HepG2 (cell line): Measurements from ENCODE around the gene ARL11. TPM values are rescaled to one million over a fixed set of nuclear protein-coding genes. Genes with fewer than 3 reads are reported as not detected.

Source experiments
- FOXK2 ChIP-seq: fragments of 450-650 bp; IDR thresholded peaks from 2 replicates; pipeline ENCODE4 v1.6.1; 2016
- HDAC1 ChIP-seq: sonication (generic); formaldehyde crosslinking; IDR thresholded peaks from 2 replicates; pipeline ENCODE4 v1.5.1; 2020; ENCODE audit warnings: mild to moderate bottlenecking, missing genetic modification reagents
- JUND ChIP-seq: sonication (generic); formaldehyde crosslinking; IDR thresholded peaks from 2 replicates; pipeline ENCODE4 v1.8.0; 2022; ENCODE audit warnings: mild to moderate bottlenecking, missing genetic modification reagents
- NFYC ChIP-seq: IDR thresholded peaks from 2 replicates; pipeline ENCODE4 v1.6.1; 2016; ENCODE audit warnings: missing genetic modification reagents, missing compliant biosample characterization
- NR3C1 ChIP-seq: sonication (generic); formaldehyde crosslinking; IDR thresholded peaks from 2 replicates; pipeline ENCODE4 v1.4.0; 2020; ENCODE audit warnings: missing genetic modification reagents
- PLSCR1 ChIP-seq: sonication (generic); formaldehyde crosslinking; IDR thresholded peaks from 2 replicates; pipeline ENCODE4 v1.5.0; 2020; ENCODE audit warnings: missing genetic modification reagents, mild to moderate bottlenecking, borderline replicate concordance
- SAP130 ChIP-seq: IDR thresholded peaks from 2 replicates; pipeline ENCODE4 v1.6.1; 2016; ENCODE audit warnings: low read depth
- SNAPC5 ChIP-seq: sonication (generic); formaldehyde crosslinking; IDR thresholded peaks from 2 replicates; pipeline ENCODE4 v1.8.1; 2023; ENCODE audit warnings: mild to moderate bottlenecking, missing genetic modification reagents, borderline replicate concordance
- XRCC5 ChIP-seq: fragments of 200-400 bp; formaldehyde crosslinking; optimal IDR thresholded peaks from 2 replicates; pipeline ENCODE3; 2017; ENCODE audit warnings: mild to moderate bottlenecking, low read length
- ZBTB25 ChIP-seq: IDR thresholded peaks from 2 replicates; pipeline ENCODE4 v1.6.1; 2018; ENCODE audit warnings: missing genetic modification reagents
- ZNF143 ChIP-seq: sonication (generic); formaldehyde crosslinking; IDR thresholded peaks from 2 replicates; pipeline ENCODE4 v1.4.0; 2020; ENCODE audit warnings: missing genetic modification reagents
- ZSCAN9 ChIP-seq: IDR thresholded peaks from 2 replicates; pipeline ENCODE4 v1.6.1; 2016; ENCODE audit warnings: borderline replicate concordance
- polyA plus RNA-seq, 8 experiments: library from polyadenylated mRNA; depleted of rRNA in 3 of 8; stranded (reverse) in 7 of 8; unstranded in 1 of 8; fragments of >200 nt; fragmentation: Illumina TruSeq in 4 of 8; extraction: Trizol in 4 of 8; gene quantifications; 2 replicates each; pipeline versions ENCODE4 v1.2.1 to v1.2.3, GENCODE V29; 2011 to 2016; ENCODE audit warnings: low read depth in 4 of 8, missing spikeins in 1 of 8, mixed read lengths in 1 of 8; ENCODE audit not compliant: insufficient read depth in 1 of 8
- total RNA-seq, 5 experiments: library from RNA; depleted of rRNA; stranded (reverse); fragments of >200 nt; fragmentation: Illumina TruSeq; extraction: Trizol; gene quantifications; 2 replicates each; pipeline ENCODE4 v1.2.3, GENCODE V29; 2016; ENCODE audit warnings: low read depth in 1 of 5
- TF ChIP-seq, protein P1 (sequence below): sonication (generic); formaldehyde crosslinking; IDR thresholded peaks from 2 replicates; pipeline ENCODE4 v1.9.0; 2021; ENCODE audit warnings: mild to moderate bottlenecking, missing genetic modification reagents
- TF ChIP-seq, protein P2 (sequence below): sonication (generic); formaldehyde crosslinking; IDR thresholded peaks from 2 replicates; pipeline ENCODE4 v1.4.0; 2020; ENCODE audit warnings: missing genetic modification reagents
- TF ChIP-seq, protein P3 (sequence below): sonication (generic); formaldehyde crosslinking; IDR thresholded peaks from 2 replicates; pipeline ENCODE4 v1.4.0; 2020; ENCODE audit warnings: mild to moderate bottlenecking, missing genetic modification reagents

Gene ARL11
- total and polyA plus RNA-seq, 2 of the 13 experiments (the other 11 are each of a cell fraction or from before 2014, with no cell fraction given), result 0.04 to 0.22 TPM

GRCh38 chr13:49586717-49587116, 41.6 kb upstream of the ARL11 start (continued):
- TF ChIP-seq, protein P1, sequence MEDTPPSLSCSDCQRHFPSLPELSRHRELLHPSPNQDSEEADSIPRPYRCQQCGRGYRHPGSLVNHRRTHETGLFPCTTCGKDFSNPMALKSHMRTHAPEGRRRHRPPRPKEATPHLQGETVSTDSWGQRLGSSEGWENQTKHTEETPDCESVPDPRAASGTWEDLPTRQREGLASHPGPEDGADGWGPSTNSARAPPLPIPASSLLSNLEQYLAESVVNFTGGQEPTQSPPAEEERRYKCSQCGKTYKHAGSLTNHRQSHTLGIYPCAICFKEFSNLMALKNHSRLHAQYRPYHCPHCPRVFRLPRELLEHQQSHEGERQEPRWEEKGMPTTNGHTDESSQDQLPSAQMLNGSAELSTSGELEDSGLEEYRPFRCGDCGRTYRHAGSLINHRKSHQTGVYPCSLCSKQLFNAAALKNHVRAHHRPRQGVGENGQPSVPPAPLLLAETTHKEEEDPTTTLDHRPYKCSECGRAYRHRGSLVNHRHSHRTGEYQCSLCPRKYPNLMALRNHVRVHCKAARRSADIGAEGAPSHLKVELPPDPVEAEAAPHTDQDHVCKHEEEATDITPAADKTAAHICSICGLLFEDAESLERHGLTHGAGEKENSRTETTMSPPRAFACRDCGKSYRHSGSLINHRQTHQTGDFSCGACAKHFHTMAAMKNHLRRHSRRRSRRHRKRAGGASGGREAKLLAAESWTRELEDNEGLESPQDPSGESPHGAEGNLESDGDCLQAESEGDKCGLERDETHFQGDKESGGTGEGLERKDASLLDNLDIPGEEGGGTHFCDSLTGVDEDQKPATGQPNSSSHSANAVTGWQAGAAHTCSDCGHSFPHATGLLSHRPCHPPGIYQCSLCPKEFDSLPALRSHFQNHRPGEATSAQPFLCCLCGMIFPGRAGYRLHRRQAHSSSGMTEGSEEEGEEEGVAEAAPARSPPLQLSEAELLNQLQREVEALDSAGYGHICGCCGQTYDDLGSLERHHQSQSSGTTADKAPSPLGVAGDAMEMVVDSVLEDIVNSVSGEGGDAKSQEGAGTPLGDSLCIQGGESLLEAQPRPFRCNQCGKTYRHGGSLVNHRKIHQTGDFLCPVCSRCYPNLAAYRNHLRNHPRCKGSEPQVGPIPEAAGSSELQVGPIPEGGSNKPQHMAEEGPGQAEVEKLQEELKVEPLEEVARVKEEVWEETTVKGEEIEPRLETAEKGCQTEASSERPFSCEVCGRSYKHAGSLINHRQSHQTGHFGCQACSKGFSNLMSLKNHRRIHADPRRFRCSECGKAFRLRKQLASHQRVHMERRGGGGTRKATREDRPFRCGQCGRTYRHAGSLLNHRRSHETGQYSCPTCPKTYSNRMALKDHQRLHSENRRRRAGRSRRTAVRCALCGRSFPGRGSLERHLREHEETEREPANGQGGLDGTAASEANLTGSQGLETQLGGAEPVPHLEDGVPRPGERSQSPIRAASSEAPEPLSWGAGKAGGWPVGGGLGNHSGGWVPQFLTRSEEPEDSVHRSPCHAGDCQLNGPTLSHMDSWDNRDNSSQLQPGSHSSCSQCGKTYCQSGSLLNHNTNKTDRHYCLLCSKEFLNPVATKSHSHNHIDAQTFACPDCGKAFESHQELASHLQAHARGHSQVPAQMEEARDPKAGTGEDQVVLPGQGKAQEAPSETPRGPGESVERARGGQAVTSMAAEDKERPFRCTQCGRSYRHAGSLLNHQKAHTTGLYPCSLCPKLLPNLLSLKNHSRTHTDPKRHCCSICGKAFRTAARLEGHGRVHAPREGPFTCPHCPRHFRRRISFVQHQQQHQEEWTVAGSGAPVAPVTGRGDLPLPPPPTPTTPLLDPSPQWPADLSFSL, result no peak
- TF ChIP-seq HDAC1 (CRISPR knock-in tag), result 0 out of 2 replicates have a peak, but pooled peaks have one; percentile 14
- no peak for TF ChIP-seq SNAPC5 (CRISPR knock-in tag)
- TF ChIP-seq, protein P2, sequence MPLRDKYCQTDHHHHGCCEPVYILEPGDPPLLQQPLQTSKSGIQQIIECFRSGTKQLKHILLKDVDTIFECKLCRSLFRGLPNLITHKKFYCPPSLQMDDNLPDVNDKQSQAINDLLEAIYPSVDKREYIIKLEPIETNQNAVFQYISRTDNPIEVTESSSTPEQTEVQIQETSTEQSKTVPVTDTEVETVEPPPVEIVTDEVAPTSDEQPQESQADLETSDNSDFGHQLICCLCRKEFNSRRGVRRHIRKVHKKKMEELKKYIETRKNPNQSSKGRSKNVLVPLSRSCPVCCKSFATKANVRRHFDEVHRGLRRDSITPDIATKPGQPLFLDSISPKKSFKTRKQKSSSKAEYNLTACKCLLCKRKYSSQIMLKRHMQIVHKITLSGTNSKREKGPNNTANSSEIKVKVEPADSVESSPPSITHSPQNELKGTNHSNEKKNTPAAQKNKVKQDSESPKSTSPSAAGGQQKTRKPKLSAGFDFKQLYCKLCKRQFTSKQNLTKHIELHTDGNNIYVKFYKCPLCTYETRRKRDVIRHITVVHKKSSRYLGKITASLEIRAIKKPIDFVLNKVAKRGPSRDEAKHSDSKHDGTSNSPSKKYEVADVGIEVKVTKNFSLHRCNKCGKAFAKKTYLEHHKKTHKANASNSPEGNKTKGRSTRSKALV (CRISPR knock-in tag), result no peak
- TF ChIP-seq ZNF143 (CRISPR knock-in tag), result peak; percentile 47; the same call in 1 of the 2 replicates
- TF ChIP-seq, protein P3, sequence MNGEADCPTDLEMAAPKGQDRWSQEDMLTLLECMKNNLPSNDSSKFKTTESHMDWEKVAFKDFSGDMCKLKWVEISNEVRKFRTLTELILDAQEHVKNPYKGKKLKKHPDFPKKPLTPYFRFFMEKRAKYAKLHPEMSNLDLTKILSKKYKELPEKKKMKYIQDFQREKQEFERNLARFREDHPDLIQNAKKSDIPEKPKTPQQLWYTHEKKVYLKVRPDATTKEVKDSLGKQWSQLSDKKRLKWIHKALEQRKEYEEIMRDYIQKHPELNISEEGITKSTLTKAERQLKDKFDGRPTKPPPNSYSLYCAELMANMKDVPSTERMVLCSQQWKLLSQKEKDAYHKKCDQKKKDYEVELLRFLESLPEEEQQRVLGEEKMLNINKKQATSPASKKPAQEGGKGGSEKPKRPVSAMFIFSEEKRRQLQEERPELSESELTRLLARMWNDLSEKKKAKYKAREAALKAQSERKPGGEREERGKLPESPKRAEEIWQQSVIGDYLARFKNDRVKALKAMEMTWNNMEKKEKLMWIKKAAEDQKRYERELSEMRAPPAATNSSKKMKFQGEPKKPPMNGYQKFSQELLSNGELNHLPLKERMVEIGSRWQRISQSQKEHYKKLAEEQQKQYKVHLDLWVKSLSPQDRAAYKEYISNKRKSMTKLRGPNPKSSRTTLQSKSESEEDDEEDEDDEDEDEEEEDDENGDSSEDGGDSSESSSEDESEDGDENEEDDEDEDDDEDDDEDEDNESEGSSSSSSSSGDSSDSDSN (CRISPR knock-in tag), result no peak
- no peak for TF ChIP-seq NR3C1 (CRISPR knock-in tag)
- TF ChIP-seq XRCC5, result no peak
- no peak for TF ChIP-seq PLSCR1 (CRISPR knock-in tag)
- no peak for TF ChIP-seq FOXK2
- TF ChIP-seq NFYC (CRISPR knock-in tag), result no peak
- 0 out of 2 replicates have a peak, but pooled peaks have one; percentile 28 for TF ChIP-seq SAP130 (CRISPR knock-in tag)
- TF ChIP-seq ZBTB25, result no peak
- TF ChIP-seq ZSCAN9 (CRISPR knock-in tag), result 0 out of 2 replicates have a peak, but pooled peaks have one; percentile 15
- TF ChIP-seq JUND (CRISPR knock-in tag), result no peak
